ENCODE measurements around the gene LRRC25. TPM values are rescaled to one million over a fixed set of nuclear protein-coding genes. Genes with fewer than 3 reads are reported as not detected.
"Not testable (repeated sequence)": the region's sequence is repeated elsewhere in the genome, so short reads cannot be mapped to it uniquely, and the experiment has no call there.

The LRRC25 gene
- polyA plus RNA-seq, 1 experiment: 0.12 TPM

GRCh38 chr19:18385359-18385674 lies 12.1 kb downstream of the LRRC25 start:
- no peak for DNase-seq (ENCODE audit: low read depth, low spot score)
- peaks cover 15% of the 10 kb centered on the region for H3K9me3 ChIP-seq (ENCODE audit: control insufficient read depth, insufficient read depth, low read length)
- ChIA-PET CTCF (interaction anchor here (0.6 to 1.2 kb wide), 3 partner anchors 9 to 26 kb away, joined by 3 to 5 read pairs (median 3); no protein-coding TSS in a partner anchor), POLR2A (interaction anchor here (0.6 to 1.5 kb wide), 9 partner anchors 11 to 193 kb away, joined by 3 to 13 read pairs (median 6); partner anchors contain the start of genes JUND, MPV17L2 and SSBP4)
- TF ChIP-seq CTCF (IDR thresholded peaks at IDR 0.05; ENCODE audit: low read depth, low read length): no peak
- no peaks in the 10 kb centered on the region for H3K27me3 ChIP-seq (ENCODE audit: control insufficient read depth, insufficient read depth, low read length)
- no peak overlapping the region for H3K4me3 ChIP-seq (ENCODE audit: low read depth, low read length)
- peak overlapping the region; percentile 31 for H3K27ac ChIP-seq (ENCODE audit: low read depth, low read length)

- no peak for TF ChIP-seq CTCF (IDR thresholded peaks at IDR 0.05; ENCODE audit: low read depth, low read length)
- ChIA-PET POLR2A (no interaction called here), CTCF (no interaction called here)
These were observed 12.6 kb downstream of the LRRC25 start for GRCh38 chr19:18384775-18385174.

GRCh38 chr19:18383622-18384021 lies 13.8 kb downstream of the LRRC25 start:
- peaks cover 15% of the 10 kb centered on the region for H3K9me3 ChIP-seq (ENCODE audit: control insufficient read depth, insufficient read depth, low read length)
- H3K4me3 ChIP-seq (ENCODE audit: low read depth, low read length); POLR2A ChIA-PET; H3K27ac ChIP-seq (ENCODE audit: low read depth, low read length); DNase-seq (ENCODE audit: low read depth, low spot score); CTCF ChIA-PET; H3K27me3 ChIP-seq (ENCODE audit: control insufficient read depth, insufficient read depth, low read length): not testable (repeated sequence)

More at GRCh38 chr19:18384775-18385174, 12.6 kb downstream of the LRRC25 start:
- H3K9me3 ChIP-seq (ENCODE audit: control insufficient read depth, insufficient read depth, low read length): peaks cover 15% of the 10 kb centered on the region
- no peak for DNase-seq (ENCODE audit: low read depth, low spot score)
- H3K4me3 ChIP-seq (ENCODE audit: low read depth, low read length): no peak overlapping the region
- H3K27ac ChIP-seq (ENCODE audit: low read depth, low read length): no peak overlapping the region
- H3K27me3 ChIP-seq (ENCODE audit: control insufficient read depth, insufficient read depth, low read length): no peaks in the 10 kb centered on the region

GRCh38 chr19:18380843-18381242 lies 16.6 kb downstream of the LRRC25 start:
- POLR2A ChIA-PET: interaction anchor here (1.1 to 1.3 kb wide), 3 partner anchors 12 to 99 kb away, joined by 3 to 5 read pairs (median 3); partner anchors contain the start of gene JUND
- CTCF ChIA-PET: interaction anchor here (0.8 to 2.2 kb wide), 4 partner anchors 9 to 52 kb away, joined by 3 to 13 read pairs (median 4); no protein-coding TSS in a partner anchor

GRCh38 chr19:18379803-18380747 lies 17.3 kb downstream of the LRRC25 start:
- H3K9me3 ChIP-seq (ENCODE audit: control insufficient read depth, insufficient read depth, low read length): no peaks in the 10 kb centered on the region; the same call in 1 of the 2 replicates
- no peak for TF ChIP-seq CTCF (IDR thresholded peaks at IDR 0.05; ENCODE audit: low read depth, low read length)
- H3K27ac ChIP-seq (ENCODE audit: low read depth, low read length): peak overlapping the region; percentile 49
- CTCF ChIA-PET: interaction anchor here (0.8 to 2.2 kb wide), 5 partner anchors 8 to 52 kb away, joined by 3 to 13 read pairs (median 4); no protein-coding TSS in a partner anchor
- no peaks in the 10 kb centered on the region for H3K27me3 ChIP-seq (ENCODE audit: control insufficient read depth, insufficient read depth, low read length)
- peak; percentile 84 for DNase-seq (ENCODE audit: low read depth, low spot score)
- POLR2A ChIA-PET: interaction anchor here (1.1 to 1.3 kb wide), 3 partner anchors 11 to 99 kb away, joined by 3 to 5 read pairs (median 3); partner anchors contain the start of gene JUND
- H3K4me3 ChIP-seq (ENCODE audit: low read depth, low read length): no peak overlapping the region

More at GRCh38 chr19:18380843-18381242, 16.6 kb downstream of the LRRC25 start:
- peaks cover under 1% of the 10 kb centered on the region; the same call in 1 of the 2 replicates for H3K9me3 ChIP-seq (ENCODE audit: control insufficient read depth, insufficient read depth, low read length)
- no peaks in the 10 kb centered on the region for H3K27me3 ChIP-seq (ENCODE audit: control insufficient read depth, insufficient read depth, low read length)
- TF ChIP-seq CTCF (IDR thresholded peaks at IDR 0.05; ENCODE audit: low read depth, low read length): no peak
- no peak overlapping the region for H3K4me3 ChIP-seq (ENCODE audit: low read depth, low read length)
- peak overlapping the region; percentile 49 for H3K27ac ChIP-seq (ENCODE audit: low read depth, low read length)
- DNase-seq (ENCODE audit: low read depth, low spot score): no peak
